Measurements from ENCODE around the gene NOP56. TPM values are rescaled to one million over a fixed set of nuclear protein-coding genes. Genes with fewer than 3 reads are reported as not detected.

NOP56 gene
- total and polyA plus RNA-seq, 3 donors from 2014 or later, result 110 to 125 (median 110) TPM

- no peak overlapping the region for H3K4me3 ChIP-seq
- no peaks in the 10 kb centered on the region for H3K4me1 ChIP-seq
- TF ChIP-seq POLR2A (IDR thresholded peaks at IDR 0.05), result no peak
- TF ChIP-seq CTCF (IDR thresholded peaks at IDR 0.05), result no peak
- no peaks in the 10 kb centered on the region for H3K36me3 ChIP-seq (ENCODE audit: low read depth, missing control alignments)
- WGBS, 2 donors, result 78 to 83% methylated on average over 6 of the region's 6 CpGs
- no peak overlapping the region for H3K27ac ChIP-seq
- H3K27me3 ChIP-seq, result no peaks in the 10 kb centered on the region
- H3K9me3 ChIP-seq, result no peaks in the 10 kb centered on the region
- DNase-seq, result no peak
- intact Hi-C loops (cut with DNase I; ENCODE audit: low total_unique reads), result no loop called here
Measured at GRCh38 chr20:2637246-2637645, 15.2 kb upstream of the NOP56 start.

- Histone ChIP-seq H3K36me3 (ENCODE audit: low read depth, missing control alignments) (no peaks in the 10 kb centered on the region), H3K4me1 (no peaks in the 10 kb centered on the region), H3K27ac (no peak overlapping the region), H3K27me3 (no peaks in the 10 kb centered on the region), H3K9me3 (no peaks in the 10 kb centered on the region), H3K4me3 (no peak overlapping the region)
- DNase-seq, result no peak
- no peak for TF ChIP-seq CTCF (IDR thresholded peaks at IDR 0.05)
- no peak for TF ChIP-seq POLR2A (IDR thresholded peaks at IDR 0.05)
- WGBS, 2 donors, result 0 to 73% methylated on average over 1 of the region's 1 CpG
- intact Hi-C loops (cut with DNase I; ENCODE audit: low total_unique reads), result no loop called here
Measured at GRCh38 chr20:2640260-2640659, 12.2 kb upstream of the NOP56 start.

GRCh38 chr20:2640899-2641298 lies 11.5 kb upstream of the NOP56 start:
- Histone ChIP-seq H3K9me3 (no peaks in the 10 kb centered on the region), H3K27ac (no peak overlapping the region), H3K36me3 (ENCODE audit: low read depth, missing control alignments) (no peaks in the 10 kb centered on the region), H3K4me3 (no peak overlapping the region), H3K4me1 (no peaks in the 10 kb centered on the region), H3K27me3 (no peaks in the 10 kb centered on the region)
- DNase-seq, result no peak
- intact Hi-C loops (cut with DNase I; ENCODE audit: low total_unique reads), result no loop called here
- 88 to 97% methylated on average over 5 to 9 of the region's 9 CpGs for WGBS, 2 donors
- TF ChIP-seq CTCF (IDR thresholded peaks at IDR 0.05) (no peak), POLR2A (IDR thresholded peaks at IDR 0.05) (no peak)

- intact Hi-C loops (cut with DNase I; ENCODE audit: low total_unique reads), result no loop called here
- no peaks in the 10 kb centered on the region for H3K9me3 ChIP-seq
- no peaks in the 10 kb centered on the region for H3K4me1 ChIP-seq
- H3K27me3 ChIP-seq, result no peaks in the 10 kb centered on the region
- H3K36me3 ChIP-seq (ENCODE audit: low read depth, missing control alignments), result no peaks in the 10 kb centered on the region
- DNase-seq, result no peak
- no peak overlapping the region for H3K4me3 ChIP-seq
- 78 to 94% methylated on average over 1 of the region's 1 CpG for WGBS, 2 donors
- TF ChIP-seq POLR2A (IDR thresholded peaks at IDR 0.05), result no peak
- no peak for TF ChIP-seq CTCF (IDR thresholded peaks at IDR 0.05)
- H3K27ac ChIP-seq, result no peak overlapping the region
Measured at GRCh38 chr20:2643708-2644107, 8.7 kb upstream of the NOP56 start.

- DNase-seq, result peak; percentile 60
- peak overlapping the region; percentile 75 to 86 for H3K27ac ChIP-seq
- H3K4me3 ChIP-seq, result peak overlapping the region; percentile 71 to 88
- H3K27me3 ChIP-seq, result no peaks in the 10 kb centered on the region
- peaks cover 10% of the 10 kb centered on the region for H3K4me1 ChIP-seq
- TF ChIP-seq CTCF (IDR thresholded peaks at IDR 0.05), result no peak
- no peak for TF ChIP-seq POLR2A (IDR thresholded peaks at IDR 0.05)
- intact Hi-C loops (cut with DNase I; ENCODE audit: low total_unique reads), result no loop called here
- WGBS, 2 donors, result 0 to 1% methylated on average over 16 to 55 of the region's 56 CpGs
- H3K36me3 ChIP-seq (ENCODE audit: low read depth, missing control alignments), result no peaks in the 10 kb centered on the region
- H3K9me3 ChIP-seq, result no peaks in the 10 kb centered on the region
Measured at GRCh38 chr20:2652724-2653555, 508 bp downstream of the NOP56 start.
